Neuronal stem cell (in vitro differentiated cells): ENCODE results near the gene TNIK.

Experiments
- DNase-seq: peaks from one replicate; pipeline ENCODE4 v3.0.0-alpha.2; 2013; ENCODE audit warnings: low spot score
- H2AFZ ChIP-seq: one replicate; pipeline ENCODE4 v1.6.1; 2013; ENCODE audit warnings: mild to moderate bottlenecking, low read length, inconsistent platforms
- H2AK5ac ChIP-seq: 2 replicates; pipeline ENCODE4 v1.6.1; 2013; ENCODE audit warnings: low read depth, mild to moderate bottlenecking, inconsistent platforms, low read length, moderate library complexity, mixed read lengths
- H2BK120ac ChIP-seq: 2 replicates; pipeline ENCODE4 v1.6.1; 2013; ENCODE audit warnings: low read depth, mild to moderate bottlenecking, inconsistent platforms, low read length, moderate library complexity, mixed read lengths
- H2BK12ac ChIP-seq: one replicate; pipeline ENCODE4 v1.6.1; 2013; ENCODE audit warnings: low read length, inconsistent platforms
- H2BK15ac ChIP-seq: 2 replicates; pipeline ENCODE4 v1.6.1; 2013; ENCODE audit warnings: mild to moderate bottlenecking, low read length, inconsistent platforms, mixed read lengths
- H2BK5ac ChIP-seq: one replicate; pipeline ENCODE4 v1.6.1; 2013; ENCODE audit warnings: inconsistent platforms, mild to moderate bottlenecking, low read length, moderate library complexity
- H3K14ac ChIP-seq: one replicate; pipeline ENCODE4 v1.6.1; 2013; ENCODE audit warnings: low read length, inconsistent platforms
- H3K18ac ChIP-seq: 2 replicates; pipeline ENCODE4 v1.6.1; 2013; ENCODE audit warnings: low read length, inconsistent platforms
- H3K23ac ChIP-seq: 2 replicates; pipeline ENCODE4 v1.6.1; 2013; ENCODE audit warnings: low read depth, mild to moderate bottlenecking, mixed read lengths, low read length, inconsistent platforms; ENCODE audit not compliant: poor library complexity
- H3K27ac ChIP-seq: replicated peaks from 3 replicates; pipeline ENCODE4 v1.5.1; 2013; ENCODE audit warnings: low read length, inconsistent platforms
- H3K27me3 ChIP-seq, 3 experiments: 2 replicates each; pipeline ENCODE4 v1.6.1; 2013; ENCODE audit warnings: low read length in 3 of 3, mild to moderate bottlenecking in 2 of 3, inconsistent platforms in 1 of 3, low read depth in 1 of 3, mixed read lengths in 1 of 3, moderate library complexity in 1 of 3; ENCODE audit not compliant: control insufficient read depth in 3 of 3, insufficient read depth in 3 of 3
- H3K36me3 ChIP-seq, 2 donors: replicated peaks in 1 of 2; 2 replicates each; pipeline ENCODE4 v1.6.1; 2013; ENCODE audit warnings: low read length in 2 of 2; ENCODE audit not compliant: control insufficient read depth in 2 of 2, insufficient read depth in 2 of 2
- H3K4ac ChIP-seq: 2 replicates; pipeline ENCODE4 v1.6.1; 2013; ENCODE audit warnings: inconsistent platforms, mild to moderate bottlenecking, low read length, moderate library complexity
- H3K4me1 ChIP-seq, 2 donors: 1 replicate in 1 of 2; 2 replicates in 1 of 2; pipeline ENCODE4 v1.6.1; 2013; ENCODE audit warnings: low read length in 2 of 2, low read depth in 1 of 2; ENCODE audit not compliant: control insufficient read depth in 2 of 2, insufficient read depth in 1 of 2
- H3K4me2 ChIP-seq: one replicate; pipeline ENCODE4 v1.6.1; 2013; ENCODE audit warnings: mild to moderate bottlenecking, low read length, inconsistent platforms; ENCODE audit not compliant: insufficient read depth, poor library complexity, severe bottlenecking
- H3K4me3 ChIP-seq, 2 donors: 2 replicates each; pipeline ENCODE4 v1.5.1; 2013; ENCODE audit warnings: low read length in 2 of 2, mild to moderate bottlenecking in 2 of 2, inconsistent platforms in 1 of 2, moderate library complexity in 1 of 2
- H3K79me1 ChIP-seq: one replicate; pipeline ENCODE4 v1.6.1; 2013; ENCODE audit warnings: low read depth, mild to moderate bottlenecking, inconsistent platforms, low read length, moderate library complexity
- H3K9ac ChIP-seq: one replicate; pipeline ENCODE4 v1.6.1; 2013; ENCODE audit warnings: mild to moderate bottlenecking, low read depth, low read length, inconsistent platforms; ENCODE audit not compliant: poor library complexity
- H3K9me3 ChIP-seq, 2 donors: replicated peaks in 1 of 2; 2 replicates each; pipeline versions ENCODE3 to v1.6.1; 2013; ENCODE audit warnings: low read length in 2 of 2, mild to moderate bottlenecking in 2 of 2, inconsistent platforms in 1 of 2, low read depth in 1 of 2, mixed read lengths in 1 of 2, moderate library complexity in 1 of 2; ENCODE audit not compliant: control insufficient read depth in 2 of 2, insufficient read depth in 1 of 2
- H4K8ac ChIP-seq: one replicate; pipeline ENCODE4 v1.6.1; 2013; ENCODE audit warnings: low read depth, mild to moderate bottlenecking, inconsistent platforms, low read length, moderate library complexity
- H4K91ac ChIP-seq: one replicate; pipeline ENCODE4 v1.6.1; 2013; ENCODE audit warnings: low read length, low read depth, mild to moderate bottlenecking, inconsistent platforms; ENCODE audit not compliant: poor library complexity
- WGBS, 2 donors: extraction: QIAGEN DNeasy Blood & Tissue Kit; methylation state at CpG; one replicate each; pipeline ENCODE4 v1.1.7; 2013; ENCODE audit warnings: missing lambda C conversion rate in 2 of 2, mixed read lengths in 1 of 2; ENCODE audit not compliant: insufficient read length in 2 of 2, insufficient replicate concordance in 1 of 2; ENCODE audit errors: extremely low coverage in 2 of 2; 5-methylcytosine and 5-hydroxymethylcytosine counted together

Gene TNIK

GRCh38 chr3:171127611-171128010 lies 332.6 kb downstream of the TNIK start:
- Histone ChIP-seq H4K8ac (no peak overlapping the region), H3K27ac (no peak overlapping the region), H2AK5ac (no peak overlapping the region), H2BK12ac (no peak overlapping the region), H3K4me1 (no peaks in the 10 kb centered on the region), H3K4me2 (no peak overlapping the region), H2BK5ac (no peak overlapping the region), H3K9ac (no peak overlapping the region), H3K18ac (no peak overlapping the region), H3K27me3 (no peaks in the 10 kb centered on the region), H3K4me3 (no peak overlapping the region), H3K36me3 (peaks cover 0 to 83% of the 10 kb centered on the region in 2 donors), H2AFZ (no peak overlapping the region), H3K14ac (no peak overlapping the region), H2BK120ac (no peak overlapping the region), H4K91ac (no peak overlapping the region), H3K9me3 (no peaks in the 10 kb centered on the region), H3K79me1 (no peaks in the 10 kb centered on the region), H3K23ac (no peak overlapping the region), H3K4ac (no peak overlapping the region), H2BK15ac (no peak overlapping the region)
- no CpG with 5 or more reads among the region's 1 CpG for WGBS, 2 donors
- no peak for DNase-seq

- DNase-seq, result no peak
Measured at GRCh38 chr3:171126478-171127209, 333.6 kb downstream of the TNIK start.

DNA sequence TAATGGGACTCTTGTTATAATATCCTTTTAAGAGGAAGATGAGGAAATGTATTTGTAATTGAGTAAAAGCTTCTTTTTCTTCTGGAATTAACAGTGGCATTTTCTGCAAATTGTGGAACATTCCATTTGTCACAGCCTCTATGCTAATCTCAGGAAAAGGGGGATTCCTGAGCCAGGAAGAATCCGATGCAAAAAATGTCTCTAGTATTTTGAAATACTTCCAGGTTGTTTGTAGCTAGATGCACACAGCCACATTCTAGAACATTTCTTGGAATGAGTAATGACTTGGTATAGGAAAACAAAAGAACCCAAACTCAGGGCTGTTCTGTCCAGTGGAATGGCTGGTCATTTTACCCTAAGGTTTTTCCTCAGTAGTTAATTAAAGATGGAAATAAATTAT lies 335.2 kb downstream of the TNIK start:
- Histone ChIP-seq H2BK15ac (no peak overlapping the region), H4K91ac (no peak overlapping the region), H3K14ac (no peak overlapping the region), H3K4me2 (no peak overlapping the region), H2BK5ac (no peak overlapping the region), H2AK5ac (no peak overlapping the region), H3K4me3 (no peak overlapping the region), H3K23ac (no peak overlapping the region), H2BK12ac (no peak overlapping the region), H3K79me1 (no peaks in the 10 kb centered on the region), H3K36me3 (peaks cover 0 to 96% of the 10 kb centered on the region in 2 donors), H3K9me3 (no peaks in the 10 kb centered on the region), H3K9ac (no peak overlapping the region), H3K4ac (no peak overlapping the region), H4K8ac (no peak overlapping the region), H2BK120ac (no peak overlapping the region), H3K4me1 (no peaks in the 10 kb centered on the region), H3K27me3 (no peaks in the 10 kb centered on the region), H3K18ac (no peak overlapping the region), H3K27ac (no peak overlapping the region), H2AFZ (no peak overlapping the region)
- DNase-seq, result no peak
- WGBS, 2 donors, result no CpG with 5 or more reads among the region's 1 CpG

More at GRCh38 chr3:171126478-171127209, 333.6 kb downstream of the TNIK start:
- Histone ChIP-seq H4K8ac (no peak overlapping the region), H3K4me3 (no peak overlapping the region), H3K36me3 (peaks cover 0 to 92% of the 10 kb centered on the region in 2 donors), H3K4me2 (no peak overlapping the region), H3K9me3 (no peaks in the 10 kb centered on the region), H2BK12ac (no peak overlapping the region), H2BK5ac (no peak overlapping the region), H2AFZ (no peak overlapping the region), H4K91ac (no peak overlapping the region), H3K14ac (no peak overlapping the region), H3K27me3 (no peaks in the 10 kb centered on the region), H3K4ac (no peak overlapping the region), H3K79me1 (no peaks in the 10 kb centered on the region), H3K23ac (no peak overlapping the region), H2BK120ac (no peak overlapping the region), H3K4me1 (no peaks in the 10 kb centered on the region), H3K27ac (no peak overlapping the region), H2AK5ac (no peak overlapping the region), H3K9ac (no peak overlapping the region), H3K18ac (no peak overlapping the region), H2BK15ac (no peak overlapping the region)
- no CpG with 5 or more reads among the region's 7 CpGs for WGBS, 2 donors

DNA sequence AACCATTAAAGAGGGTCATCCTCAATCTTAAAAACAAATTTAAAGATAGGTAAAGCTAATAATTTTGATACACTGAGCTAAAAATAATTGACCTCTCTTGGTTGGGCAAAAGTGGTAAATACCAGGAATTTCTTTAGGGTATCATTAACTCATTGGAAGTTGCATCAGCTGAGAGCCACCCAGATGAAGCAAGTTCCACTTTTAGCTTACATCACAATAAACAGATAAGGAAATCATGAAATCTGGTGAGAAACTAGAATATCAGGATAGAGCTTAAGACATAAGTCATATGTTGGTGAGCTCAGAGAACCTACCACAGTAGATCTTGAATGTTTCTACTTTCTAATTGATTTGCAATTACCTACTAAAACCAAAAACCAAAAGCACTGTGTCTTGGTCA lies 336.3 kb downstream of the TNIK start:
- H2BK12ac ChIP-seq, result no peak overlapping the region
- H2BK5ac ChIP-seq, result no peak overlapping the region
- H2AK5ac ChIP-seq, result no peak overlapping the region
- no peaks in the 10 kb centered on the region for H3K9me3 ChIP-seq
- no peak overlapping the region for H2BK120ac ChIP-seq
- H2AFZ ChIP-seq, result no peak overlapping the region
- no peak overlapping the region for H3K4me2 ChIP-seq
- no peak overlapping the region for H2BK15ac ChIP-seq
- no peaks in the 10 kb centered on the region for H3K79me1 ChIP-seq
- H3K23ac ChIP-seq, result no peak overlapping the region
- H3K9ac ChIP-seq, result no peak overlapping the region
- H3K36me3 ChIP-seq, result peaks cover 0 to 95% of the 10 kb centered on the region in 2 donors
- no peak overlapping the region for H4K91ac ChIP-seq
- H3K4me1 ChIP-seq, result no peaks in the 10 kb centered on the region
- no peak overlapping the region for H3K14ac ChIP-seq
- H3K4me3 ChIP-seq, result no peak overlapping the region
- no peaks in the 10 kb centered on the region for H3K27me3 ChIP-seq
- H3K4ac ChIP-seq, result no peak overlapping the region
- H4K8ac ChIP-seq, result no peak overlapping the region
- H3K18ac ChIP-seq, result no peak overlapping the region
- no peak overlapping the region for H3K27ac ChIP-seq
- no peak for DNase-seq
